HEK293T (cell line): ENCODE results near the gene CBFA2T2.

Experiments used
- BHLHE40 ChIP-seq: fragments of 450-650 bp; IDR thresholded peaks from 2 replicates; pipeline ENCODE4 v1.6.1; 2016; ENCODE audit warnings: mild to moderate bottlenecking, moderate library complexity, borderline replicate concordance
- SP1 ChIP-seq: fragments of 450-650 bp; IDR thresholded peaks from 2 replicates; pipeline ENCODE4 v1.6.1; 2017

GRCh38 chr20:33559212-33559611 lies 69.3 kb downstream of the CBFA2T2 start:
- no peak for TF ChIP-seq SP1
- TF ChIP-seq BHLHE40 = no peak
